Cardiac muscle cell (in vitro differentiated cells and primary cell): ENCODE measurements around the gene MRTFA. TPM values are rescaled to one million over a fixed set of nuclear protein-coding genes. Genes with fewer than 3 reads are reported as not detected.

Experiments
- DNase-seq, 2 donors: peaks; one replicate each; pipeline versions ENCODE4 v3.0.0 to v3.0.0-alpha.2; 2010 to 2017; ENCODE audit warnings: low read depth in 1 of 2, low spot score in 1 of 2
- H3K27ac ChIP-seq: fragments of 200-600 bp; sonication (generic); 2 replicates; pipeline ENCODE4 v1.5.1; 2016
- H3K27me3 ChIP-seq: fragments of 200-600 bp; sonication (generic); 2 replicates; pipeline ENCODE4 v1.6.0; 2016; ENCODE audit warnings: control low read depth
- H3K36me3 ChIP-seq: fragments of 200-600 bp; sonication (generic); 2 replicates; pipeline ENCODE4 v1.5.1; 2016; ENCODE audit warnings: control low read depth
- H3K4me1 ChIP-seq: fragments of 200-600 bp; sonication (generic); 2 replicates; pipeline ENCODE4 v1.8.1; 2017; ENCODE audit warnings: low read depth, mild to moderate bottlenecking, mixed run types
- H3K4me3 ChIP-seq: fragments of 200-600 bp; sonication (generic); 2 replicates; pipeline ENCODE4 v1.5.1; 2016; ENCODE audit warnings: mild to moderate bottlenecking
- H3K9me3 ChIP-seq: fragments of 200-600 bp; sonication (generic); 2 replicates; pipeline ENCODE4 v1.5.1; 2017; ENCODE audit warnings: low read depth, mild to moderate bottlenecking, control low read depth
- CTCF ChIP-seq: IDR thresholded peaks from 2 replicates; pipeline ENCODE4 v1.5.1; 2012; ENCODE audit warnings: low read depth, mild to moderate bottlenecking, low read length
- polyA plus RNA-seq: library from polyadenylated mRNA; unstranded; fragments of >200 nt; fragmentation: Nextera tagmentation; extraction: Ambion mirVana; gene quantifications from 2 replicates; pipeline ENCODE4 v1.2.1, GENCODE V29; 2016
- total RNA-seq: library from RNA; depleted of rRNA; stranded (reverse); fragments of >200 nt; gene quantifications from 2 replicates; pipeline ENCODE4 v1.2.3, GENCODE V29; 2016

MRTFA gene
- total and polyA plus RNA-seq, 2 experiments from 2014 or later = 32.6 to 116 TPM

- H3K9me3 ChIP-seq = no peaks in the 10 kb centered on the region
- DNase-seq = no peak
- H3K4me3 ChIP-seq = no peak overlapping the region
- H3K36me3 ChIP-seq = no peaks in the 10 kb centered on the region
- peak overlapping the region; percentile 85 for H3K27ac ChIP-seq
- TF ChIP-seq CTCF = no peak
- peaks cover 55% of the 10 kb centered on the region for H3K4me1 ChIP-seq
- H3K27me3 ChIP-seq = no peaks in the 10 kb centered on the region
Measured at GRCh38 chr22:40594346-40594745, 42.2 kb downstream of the MRTFA start.

GRCh38 chr22:40593460-40594273, 42.9 kb downstream of the MRTFA start:
- no peaks in the 10 kb centered on the region for H3K27me3 ChIP-seq
- TF ChIP-seq CTCF = no peak
- no peak overlapping the region for H3K4me3 ChIP-seq
- H3K9me3 ChIP-seq = no peaks in the 10 kb centered on the region
- peaks cover 55% of the 10 kb centered on the region for H3K4me1 ChIP-seq
- peak in 1 of 2 donors; percentile 69 for DNase-seq
- peak overlapping the region; percentile 85 for H3K27ac ChIP-seq
- H3K36me3 ChIP-seq = no peaks in the 10 kb centered on the region

- no peaks in the 10 kb centered on the region for H3K9me3 ChIP-seq
Measured at GRCh38 chr22:40592352-40593113, 44.0 kb downstream of the MRTFA start.

GRCh38 chr22:40588726-40589125, 47.8 kb downstream of the MRTFA start:
- H3K4me1 ChIP-seq = peaks cover 24% of the 10 kb centered on the region
- peak in 1 of 2 donors; percentile 85 for DNase-seq
- H3K4me3 ChIP-seq = no peak overlapping the region
- no peaks in the 10 kb centered on the region for H3K36me3 ChIP-seq
- no peak for TF ChIP-seq CTCF
- H3K9me3 ChIP-seq = no peaks in the 10 kb centered on the region
- no peaks in the 10 kb centered on the region for H3K27me3 ChIP-seq
- H3K27ac ChIP-seq = no peak overlapping the region

More at GRCh38 chr22:40592352-40593113, 44.0 kb downstream of the MRTFA start:
- Histone ChIP-seq H3K27me3 (no peaks in the 10 kb centered on the region), H3K36me3 (no peaks in the 10 kb centered on the region), H3K27ac (peak overlapping the region; percentile 85), H3K4me1 (peaks cover 47% of the 10 kb centered on the region), H3K4me3 (no peak overlapping the region)
- no peak for TF ChIP-seq CTCF
- DNase-seq = no peak

- no peaks in the 10 kb centered on the region for H3K9me3 ChIP-seq
- no peak for DNase-seq
- H3K4me3 ChIP-seq = no peak overlapping the region
- no peak overlapping the region for H3K27ac ChIP-seq
- TF ChIP-seq CTCF = no peak
- H3K36me3 ChIP-seq = no peaks in the 10 kb centered on the region
- H3K27me3 ChIP-seq = no peaks in the 10 kb centered on the region
- H3K4me1 ChIP-seq = peaks cover 7% of the 10 kb centered on the region
Measured at GRCh38 chr22:40586781-40587180, 49.7 kb downstream of the MRTFA start.
